Measurements from ENCODE around the gene SLC6A17.

Gene SLC6A17

GRCh38 chr1:110114784-110115183, 35.5 kb upstream of the SLC6A17 start:
- Histone ChIP-seq H4K20me1 (ENCODE audit: insufficient read depth, low read length) (no peaks in the 10 kb centered on the region), H3K4me3 (ENCODE audit: low read length) (no peak overlapping the region), H3F3A (ENCODE audit: insufficient read depth, low read length) (no peaks in the 10 kb centered on the region), H3K27me3 (replicated peaks; ENCODE audit: insufficient read depth, low read length) (no peaks in the 10 kb centered on the region), H3K4me2 (ENCODE audit: low read depth, low read length) (no peak overlapping the region), H2AFZ (ENCODE audit: low read length) (no peak overlapping the region), H3K36me3 (replicated peaks; ENCODE audit: insufficient read depth, low read length) (no peaks in the 10 kb centered on the region), H3K4me1 (ENCODE audit: low read length) (no peaks in the 10 kb centered on the region), H3K79me2 (ENCODE audit: low read length) (no peaks in the 10 kb centered on the region), H3K9me3 (replicated peaks; ENCODE audit: insufficient read depth, low read length) (no peaks in the 10 kb centered on the region), H3K27ac (ENCODE audit: low read length) (no peak overlapping the region), H3K9me2 (replicated peaks; ENCODE audit: insufficient read depth, low read length) (no peaks in the 10 kb centered on the region), H3K9ac (ENCODE audit: low read length) (no peak overlapping the region)
- DNase-seq, result no peak
- no peak for TF ChIP-seq EZH2phosphoT487 (IDR thresholded peaks at IDR 0.05; ENCODE audit: low read length)

GRCh38 chr1:110118636-110119396, 31.5 kb upstream of the SLC6A17 start:
- Histone ChIP-seq H3K4me2 (ENCODE audit: low read depth, low read length) (no peak overlapping the region), H3F3A (ENCODE audit: insufficient read depth, low read length) (no peaks in the 10 kb centered on the region), H2AFZ (ENCODE audit: low read length) (no peak overlapping the region), H3K4me3 (ENCODE audit: low read length) (no peak overlapping the region), H3K79me2 (ENCODE audit: low read length) (no peaks in the 10 kb centered on the region), H3K27ac (ENCODE audit: low read length) (no peak overlapping the region), H3K36me3 (replicated peaks; ENCODE audit: insufficient read depth, low read length) (no peaks in the 10 kb centered on the region), H3K9ac (ENCODE audit: low read length) (no peak overlapping the region), H3K9me3 (replicated peaks; ENCODE audit: insufficient read depth, low read length) (no peaks in the 10 kb centered on the region), H4K20me1 (ENCODE audit: insufficient read depth, low read length) (no peaks in the 10 kb centered on the region), H3K9me2 (replicated peaks; ENCODE audit: insufficient read depth, low read length) (no peaks in the 10 kb centered on the region), H3K4me1 (ENCODE audit: low read length) (no peaks in the 10 kb centered on the region), H3K27me3 (replicated peaks; ENCODE audit: insufficient read depth, low read length) (no peaks in the 10 kb centered on the region)
- no peak for DNase-seq
- TF ChIP-seq CTCF (IDR thresholded peaks at IDR 0.05; ENCODE audit: low read length) (no peak), EZH2 (optimal IDR thresholded peaks at IDR 0.05; ENCODE audit: low read depth, low read length) (no peak), EZH2phosphoT487 (IDR thresholded peaks at IDR 0.05; ENCODE audit: low read length) (no peak)

GRCh38 chr1:110119843-110120242, 30.5 kb upstream of the SLC6A17 start:
- Histone ChIP-seq H3K36me3 (replicated peaks; ENCODE audit: insufficient read depth, low read length) (no peaks in the 10 kb centered on the region), H3K27ac (ENCODE audit: low read length) (no peak overlapping the region), H3K9me2 (replicated peaks; ENCODE audit: insufficient read depth, low read length) (no peaks in the 10 kb centered on the region), H3K79me2 (ENCODE audit: low read length) (no peaks in the 10 kb centered on the region), H3K27me3 (replicated peaks; ENCODE audit: insufficient read depth, low read length) (no peaks in the 10 kb centered on the region), H4K20me1 (ENCODE audit: insufficient read depth, low read length) (no peaks in the 10 kb centered on the region), H3K4me1 (ENCODE audit: low read length) (no peaks in the 10 kb centered on the region), H3K4me2 (ENCODE audit: low read depth, low read length) (no peak overlapping the region), H3K4me3 (ENCODE audit: low read length) (no peak overlapping the region), H2AFZ (ENCODE audit: low read length) (no peak overlapping the region), H3K9me3 (replicated peaks; ENCODE audit: insufficient read depth, low read length) (no peaks in the 10 kb centered on the region), H3F3A (ENCODE audit: insufficient read depth, low read length) (no peaks in the 10 kb centered on the region), H3K9ac (ENCODE audit: low read length) (no peak overlapping the region)
- no peak for TF ChIP-seq CTCF (IDR thresholded peaks at IDR 0.05; ENCODE audit: low read length)
- no peak for TF ChIP-seq EZH2 (optimal IDR thresholded peaks at IDR 0.05; ENCODE audit: low read depth, low read length)
- TF ChIP-seq EZH2phosphoT487 (IDR thresholded peaks at IDR 0.05; ENCODE audit: low read length), result no peak
- no peak for DNase-seq

GRCh38 chr1:110120960-110121561, 29.2 kb upstream of the SLC6A17 start:
- H3K27ac ChIP-seq (ENCODE audit: low read length), result no peak overlapping the region
- H3K36me3 ChIP-seq (replicated peaks; ENCODE audit: insufficient read depth, low read length), result no peaks in the 10 kb centered on the region
- no peaks in the 10 kb centered on the region for H3K9me3 ChIP-seq (replicated peaks; ENCODE audit: insufficient read depth, low read length)
- no peak overlapping the region for H3K4me3 ChIP-seq (ENCODE audit: low read length)
- no peak overlapping the region for H2AFZ ChIP-seq (ENCODE audit: low read length)
- H3K27me3 ChIP-seq (replicated peaks; ENCODE audit: insufficient read depth, low read length), result no peaks in the 10 kb centered on the region
- no peak for DNase-seq
- no peak overlapping the region for H3K4me2 ChIP-seq (ENCODE audit: low read depth, low read length)
- no peaks in the 10 kb centered on the region for H3K9me2 ChIP-seq (replicated peaks; ENCODE audit: insufficient read depth, low read length)
- no peaks in the 10 kb centered on the region for H3K4me1 ChIP-seq (ENCODE audit: low read length)
- H3K9ac ChIP-seq (ENCODE audit: low read length), result no peak overlapping the region
- H4K20me1 ChIP-seq (ENCODE audit: insufficient read depth, low read length), result no peaks in the 10 kb centered on the region
- H3K79me2 ChIP-seq (ENCODE audit: low read length), result no peaks in the 10 kb centered on the region
- TF ChIP-seq EZH2phosphoT487 (IDR thresholded peaks at IDR 0.05; ENCODE audit: low read length), result no peak
- no peak for TF ChIP-seq CTCF (IDR thresholded peaks at IDR 0.05; ENCODE audit: low read length)
- no peak for TF ChIP-seq EZH2 (optimal IDR thresholded peaks at IDR 0.05; ENCODE audit: low read depth, low read length)
- H3F3A ChIP-seq (ENCODE audit: insufficient read depth, low read length), result no peaks in the 10 kb centered on the region

Measured in MM.1S (cell line).